ENCODE results near the gene RAB14. TPM values are rescaled to one million over a fixed set of nuclear protein-coding genes. Genes with fewer than 3 reads are reported as not detected.
"Not testable (repeated sequence)": the region's sequence is repeated elsewhere in the genome, so short reads cannot be mapped to it uniquely, and the experiment has no call there.

RAB14 gene
- total RNA-seq, 2 donors from 2014 or later, result 53.2 to 68.4 TPM

DNA sequence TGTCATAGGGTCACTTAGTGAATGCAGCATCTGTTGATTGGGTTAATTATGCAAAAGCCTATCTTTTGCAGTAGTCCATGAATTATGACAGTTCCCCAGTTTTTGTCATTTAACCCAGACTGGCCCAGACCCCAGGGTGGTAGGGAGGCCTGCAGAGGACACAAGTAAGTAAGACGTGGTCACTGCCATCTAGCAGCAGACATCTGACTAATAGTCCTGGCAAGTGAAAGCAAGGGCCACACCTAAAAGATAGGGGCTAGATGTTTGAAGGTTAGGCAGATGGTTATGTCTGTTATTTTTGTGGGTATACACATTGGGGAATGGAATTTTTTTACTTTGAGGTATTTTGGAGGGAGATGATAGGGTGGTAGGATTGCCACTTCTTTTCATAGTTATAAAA lies 48.0 kb downstream of the RAB14 start:
- DNase-seq (ENCODE audit: low spot score in 2 of 2) (no peak), ATAC-seq (no peak)
- H3K27ac Mint-ChIP-seq, result no peak overlapping the region
- H3K36me3 Mint-ChIP-seq, result peaks cover 24 to 40% of the 10 kb centered on the region in 2 donors
- no peaks in the 10 kb centered on the region for H3K9me3 Mint-ChIP-seq

DNA sequence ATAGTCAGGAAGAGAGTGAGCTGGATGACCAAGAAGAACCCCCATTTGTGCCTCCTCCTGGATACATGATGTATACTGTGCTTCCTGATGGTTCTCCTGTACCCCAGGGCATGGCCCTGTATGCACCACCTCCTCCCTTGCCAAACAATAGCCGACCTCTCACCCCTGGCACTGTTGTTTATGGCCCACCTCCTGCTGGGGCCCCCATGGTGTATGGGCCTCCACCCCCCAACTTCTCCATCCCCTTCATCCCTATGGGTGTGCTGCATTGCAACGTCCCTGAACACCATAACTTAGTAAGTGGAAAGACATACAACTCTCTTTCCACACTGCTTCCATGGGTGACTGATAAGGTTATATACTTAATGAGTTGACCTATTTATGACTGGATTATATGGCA lies 51.5 kb downstream of the RAB14 start:
- peaks cover 26 to 30% of the 10 kb centered on the region in 2 donors for H3K36me3 Mint-ChIP-seq
- ATAC-seq, result peak in 1 of 2 donors; percentile 22
- H3K27ac Mint-ChIP-seq, result peak overlapping the region in 1 of 2 donors; percentile 56
- H3K9me3 Mint-ChIP-seq, result no peaks in the 10 kb centered on the region
- DNase-seq (ENCODE audit: low spot score in 2 of 2), result no peak

- ATAC-seq, result no peak
- no peaks in the 10 kb centered on the region for H3K9me3 Mint-ChIP-seq
- no peak overlapping the region for H3K27ac Mint-ChIP-seq
- H3K36me3 Mint-ChIP-seq, result peaks cover 22 to 28% of the 10 kb centered on the region in 2 donors
- no peak for DNase-seq (ENCODE audit: low spot score in 2 of 2)
Measured at GRCh38 chr9:121144482-121144881, 57.2 kb downstream of the RAB14 start.

- Mint-ChIP-seq H3K27ac (no peak overlapping the region), H3K36me3 (peaks cover 27 to 28% of the 10 kb centered on the region in 2 donors), H3K9me3 (no peaks in the 10 kb centered on the region)
- ATAC-seq (no peak), DNase-seq (ENCODE audit: low spot score in 2 of 2) (no peak)
Measured at GRCh38 chr9:121143771-121144170, 57.9 kb downstream of the RAB14 start.

GRCh38 chr9:121141706-121142105 lies 60.0 kb downstream of the RAB14 start:
- H3K36me3 Mint-ChIP-seq, result peaks cover 20 to 25% of the 10 kb centered on the region in 2 donors
- DNase-seq (ENCODE audit: low spot score in 2 of 2) (no peak), ATAC-seq (no peak)
- H3K27ac Mint-ChIP-seq, result no peak overlapping the region
- no peaks in the 10 kb centered on the region for H3K9me3 Mint-ChIP-seq

- peaks cover 17 to 21% of the 10 kb centered on the region in 2 donors for H3K36me3 Mint-ChIP-seq
- H3K27ac Mint-ChIP-seq, result peak overlapping the region in 1 of 2 donors; percentile 57
- ATAC-seq (no peak), DNase-seq (ENCODE audit: low spot score in 2 of 2) (no peak)
- H3K9me3 Mint-ChIP-seq, result no peaks in the 10 kb centered on the region
Measured at GRCh38 chr9:121141306-121141705, 60.4 kb downstream of the RAB14 start.

GRCh38 chr9:121140162-121140561 lies 61.5 kb downstream of the RAB14 start:
- DNase-seq (ENCODE audit: low spot score in 2 of 2), result no peak
- no peaks in the 10 kb centered on the region for H3K9me3 Mint-ChIP-seq
- no peak for ATAC-seq
- peaks cover 21% of the 10 kb centered on the region in 2 donors for H3K36me3 Mint-ChIP-seq
- no peak overlapping the region for H3K27ac Mint-ChIP-seq

DNA sequence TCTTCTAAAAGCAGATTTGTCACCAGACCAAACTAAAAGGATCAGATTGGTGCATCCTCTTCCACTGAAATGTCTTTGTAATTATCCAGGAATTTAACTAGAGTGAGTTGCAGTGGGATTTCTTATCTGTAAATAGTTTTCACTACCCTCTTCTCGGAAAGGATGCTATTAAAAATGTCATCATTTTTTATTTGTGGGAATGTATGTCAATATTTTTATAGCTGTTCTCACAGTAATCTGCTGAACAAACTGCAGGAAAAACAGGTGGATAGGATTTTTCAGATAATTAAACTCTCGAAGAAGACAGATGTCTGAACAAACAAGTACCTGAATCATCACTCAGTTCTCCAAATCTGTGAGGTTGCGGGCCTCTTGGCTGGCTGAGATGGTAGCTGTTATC lies 62.7 kb downstream of the RAB14 start:
- Mint-ChIP-seq H3K27ac (no peak overlapping the region), H3K36me3 (peaks cover 15 to 22% of the 10 kb centered on the region in 2 donors), H3K9me3 (no peaks in the 10 kb centered on the region)
- DNase-seq (ENCODE audit: low spot score in 2 of 2) (no peak), ATAC-seq (no peak)

- H3K27ac Mint-ChIP-seq, result peak overlapping the region in 1 of 2 donors; percentile 55
- H3K9me3 Mint-ChIP-seq, result no peaks in the 10 kb centered on the region
- peaks cover 14 to 22% of the 10 kb centered on the region in 2 donors for H3K36me3 Mint-ChIP-seq
- ATAC-seq (no peak), DNase-seq (ENCODE audit: low spot score in 2 of 2) (no peak)
Measured at GRCh38 chr9:121138561-121138960, 63.1 kb downstream of the RAB14 start.

GRCh38 chr9:121135642-121136041 lies 66.0 kb downstream of the RAB14 start:
- DNase-seq (ENCODE audit: low spot score in 2 of 2) (no peak), ATAC-seq (no peak)
- Mint-ChIP-seq H3K9me3 (peaks cover 2 to 6% of the 10 kb centered on the region in 2 donors), H3K27ac (no peak overlapping the region), H3K36me3 (peaks cover 20 to 32% of the 10 kb centered on the region in 2 donors)

DNA sequence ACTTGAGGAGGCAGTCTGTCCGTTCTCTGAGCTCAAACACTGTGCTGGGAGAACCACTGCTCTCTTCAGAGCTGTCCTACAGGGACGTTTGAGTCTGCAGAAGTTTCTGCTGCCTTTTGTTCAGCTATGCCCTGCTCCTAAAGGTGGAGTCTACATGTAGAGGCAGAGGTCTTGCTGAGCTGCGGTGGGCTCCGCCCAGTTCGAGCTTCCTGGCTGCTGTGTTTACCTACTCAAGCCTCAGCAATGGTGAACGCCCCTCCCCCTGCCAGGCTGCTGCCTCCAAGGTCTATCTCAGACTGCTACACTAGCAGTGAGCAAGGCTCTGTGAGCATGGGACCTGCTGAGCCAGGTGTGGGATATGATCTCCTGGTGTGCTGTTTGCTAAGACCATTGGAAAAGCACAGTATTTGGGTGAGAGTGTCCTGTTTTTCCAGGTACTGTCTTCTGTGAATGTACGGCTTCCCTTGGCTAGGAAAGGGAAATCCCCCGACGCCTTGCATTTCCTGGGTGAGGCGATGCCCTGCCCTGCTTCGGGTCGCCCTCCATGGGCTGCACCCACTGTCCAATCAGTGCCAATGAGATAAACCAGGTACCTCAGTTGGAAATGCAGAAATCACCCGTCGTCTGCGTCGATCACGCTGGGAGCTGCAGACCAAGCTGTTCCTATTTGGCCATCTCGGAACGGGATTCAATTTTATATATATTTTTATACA lies 68.4 kb downstream of the RAB14 start:
- peaks cover 44 to 51% of the 10 kb centered on the region in 2 donors for H3K36me3 Mint-ChIP-seq
- H3K9me3 Mint-ChIP-seq, result peaks cover 12 to 18% of the 10 kb centered on the region in 2 donors
- H3K27ac Mint-ChIP-seq, result peak overlapping the region; percentile 9 to 62
- DNase-seq (ENCODE audit: low spot score in 2 of 2) (peak in 1 of 2 donors; percentile 38), ATAC-seq (peak; percentile 46 to 67)

- not testable (repeated sequence) for H3K27ac Mint-ChIP-seq; DNase-seq (ENCODE audit: low spot score in 2 of 2)
- peaks cover 12 to 18% of the 10 kb centered on the region in 2 donors for H3K9me3 Mint-ChIP-seq
Measured at GRCh38 chr9:121129384-121129783, 72.3 kb downstream of the RAB14 start.

More at GRCh38 chr9:121129384-121129783, 72.3 kb downstream of the RAB14 start:
- H3K36me3 Mint-ChIP-seq, result peaks cover 48 to 61% of the 10 kb centered on the region in 2 donors
- ATAC-seq, result not testable (repeated sequence)

Other genes with a start within 250 kb of the RAB14 start
- gene C5, start 151.6 kb downstream of the RAB14 start, total RNA-seq, result 1 to 10 TPM; 1.4 to 2.2 TPM
- gene CNTRL, start 126.9 kb downstream of the RAB14 start, total RNA-seq, result 10 to 100 TPM; 68.5 to 88.1 TPM
- gene GSN, start 66.3 kb upstream of the RAB14 start, total RNA-seq, result 1 to 10 TPM; 3.5 to 5.8 TPM
- 10 to 100 TPM; 19.9 to 53.5 TPM for gene STOM, start 168.4 kb upstream of the RAB14 start, total RNA-seq